A673 (cell line): ENCODE data around the gene DKKL1. TPM values are rescaled to one million over a fixed set of nuclear protein-coding genes. Genes with fewer than 3 reads are reported as not detected.

Experiments
- BruUV-seq: library from RNA; stranded (reverse); fragments of 400-500 nt; replicated peaks from 2 replicates; lab custom pipeline; 2021; lab: Mats Ljungman, UMichigan
- CTCF ChIA-PET: fragments of 300-600 bp; sonication (Branson Sonifier 250); formaldehyde crosslinking; loops from one replicate; lab custom pipeline; 2022; ENCODE audit warnings: antibody characterized with exemption; lab: Charles Lee
- POLR2A ChIA-PET: fragments of 300-600 bp; sonication (Branson Sonifier 250); formaldehyde crosslinking; loops from one replicate; lab custom pipeline; 2022; ENCODE audit warnings: antibody characterized with exemption; ENCODE audit not compliant: low non-redundant PET; lab: Charles Lee
- DNase-seq: peaks from one replicate; pipeline ENCODE4 v3.0.0-alpha.2; 2015; ENCODE audit warnings: low spot score
- H3K27ac ChIP-seq: fragments of 200-600 bp; sonication (generic); 2 replicates; pipeline ENCODE4 v1.5.1; 2016; ENCODE audit warnings: mixed run types, low read depth, mild to moderate bottlenecking, mixed read lengths, antibody characterized with exemption, low read length; ENCODE audit not compliant: poor library complexity, severe bottlenecking
- H3K27me3 ChIP-seq: fragments of 200-600 bp; sonication (generic); replicated peaks from 2 replicates; pipeline ENCODE4 v1.6.1; 2017; ENCODE audit warnings: mixed run types, low read depth, mild to moderate bottlenecking, mixed read lengths, antibody characterized with exemption, low read length; ENCODE audit not compliant: insufficient read depth, poor library complexity
- H3K36me3 ChIP-seq: fragments of 200-600 bp; sonication (generic); 2 replicates; pipeline ENCODE4 v1.6.1; 2016; ENCODE audit warnings: mixed run types, mild to moderate bottlenecking, mixed read lengths, antibody characterized with exemption, low read length; ENCODE audit not compliant: insufficient read depth, poor library complexity, severe bottlenecking
- H3K4me1 ChIP-seq: fragments of 200-600 bp; sonication (generic); 2 replicates; pipeline ENCODE4 v1.6.1; 2017; ENCODE audit warnings: mixed run types, mild to moderate bottlenecking, mixed read lengths, antibody characterized with exemption, low read length; ENCODE audit not compliant: insufficient read depth, poor library complexity, severe bottlenecking
- H3K4me3 ChIP-seq: fragments of 200-600 bp; sonication (generic); 2 replicates; pipeline ENCODE4 v1.5.1; 2016; ENCODE audit warnings: low read depth, mixed run types, mild to moderate bottlenecking, mixed read lengths, low read length; ENCODE audit not compliant: poor library complexity, severe bottlenecking
- H3K9me3 ChIP-seq: fragments of 200-600 bp; sonication (generic); 2 replicates; pipeline ENCODE4 v1.6.1; 2016; ENCODE audit warnings: mixed run types, low read depth, mild to moderate bottlenecking, mixed read lengths, antibody characterized with exemption, low read length; ENCODE audit not compliant: poor library complexity, severe bottlenecking
- EZH2 ChIP-seq: fragments of 200-600 bp; sonication (generic); IDR thresholded peaks from 2 replicates; pipeline ENCODE4 v1.6.1; 2017; ENCODE audit warnings: borderline replicate concordance, low read depth, mild to moderate bottlenecking, mixed read lengths, antibody characterized with exemption, low read length; ENCODE audit not compliant: poor library complexity, severe bottlenecking
- intact Hi-C: fragments of 100-400 bp; cut with micrococcal nuclease; formaldehyde crosslinking; loops from one replicate; pipeline ENCODE4 v1.10.0; 2022; ENCODE audit not compliant: unreplicated experiment
- total RNA-seq: library from RNA; stranded (reverse); gene quantifications from 2 replicates; pipeline ENCODE4 v1.2.3, GENCODE V29; 2021
- TF ChIP-seq, protein P1 (sequence below): fragments of 300-800, 200-600 bp; sonication (generic); conservative IDR thresholded peaks from 2 replicates; pipeline ENCODE4 v1.5.1; 2017; ENCODE audit warnings: low read depth, mild to moderate bottlenecking, antibody characterized with exemption, low read length, moderate library complexity, mixed read lengths

The DKKL1 gene
- total RNA-seq, 1 experiment from 2014 or later, result 1.2 TPM

DNA sequence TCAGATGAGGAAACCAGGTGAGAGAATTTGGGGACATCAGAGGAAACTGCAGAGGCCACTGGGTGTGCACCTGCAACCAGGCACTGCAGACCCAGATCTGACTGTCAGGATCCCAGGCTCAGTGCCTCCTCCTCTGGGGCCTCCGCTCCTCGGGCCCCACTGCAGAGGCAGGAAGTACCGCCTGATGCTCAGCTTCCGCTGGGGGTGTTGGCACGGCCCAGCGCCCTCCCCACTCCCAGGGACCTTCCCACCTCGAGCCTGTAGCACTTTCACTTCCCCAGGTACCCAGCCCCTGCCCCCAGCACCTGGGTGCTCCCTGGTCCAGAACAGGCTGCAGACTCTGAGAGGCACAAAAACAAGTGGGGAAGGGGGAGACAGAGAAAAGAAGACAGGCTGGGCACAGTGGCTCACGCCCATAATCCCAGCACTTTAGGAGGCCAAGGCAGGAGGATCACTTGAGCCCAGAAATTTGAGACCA, 29.8 kb upstream of the DKKL1 start:
- H3K4me3 ChIP-seq, result no peak overlapping the region
- H3K9me3 ChIP-seq, result no peaks in the 10 kb centered on the region
- peaks cover 9% of the 10 kb centered on the region for H3K4me1 ChIP-seq
- no peaks in the 10 kb centered on the region for H3K36me3 ChIP-seq
- ChIA-PET POLR2A (no interaction called here), CTCF (no interaction called here)
- TF ChIP-seq, protein P1, sequence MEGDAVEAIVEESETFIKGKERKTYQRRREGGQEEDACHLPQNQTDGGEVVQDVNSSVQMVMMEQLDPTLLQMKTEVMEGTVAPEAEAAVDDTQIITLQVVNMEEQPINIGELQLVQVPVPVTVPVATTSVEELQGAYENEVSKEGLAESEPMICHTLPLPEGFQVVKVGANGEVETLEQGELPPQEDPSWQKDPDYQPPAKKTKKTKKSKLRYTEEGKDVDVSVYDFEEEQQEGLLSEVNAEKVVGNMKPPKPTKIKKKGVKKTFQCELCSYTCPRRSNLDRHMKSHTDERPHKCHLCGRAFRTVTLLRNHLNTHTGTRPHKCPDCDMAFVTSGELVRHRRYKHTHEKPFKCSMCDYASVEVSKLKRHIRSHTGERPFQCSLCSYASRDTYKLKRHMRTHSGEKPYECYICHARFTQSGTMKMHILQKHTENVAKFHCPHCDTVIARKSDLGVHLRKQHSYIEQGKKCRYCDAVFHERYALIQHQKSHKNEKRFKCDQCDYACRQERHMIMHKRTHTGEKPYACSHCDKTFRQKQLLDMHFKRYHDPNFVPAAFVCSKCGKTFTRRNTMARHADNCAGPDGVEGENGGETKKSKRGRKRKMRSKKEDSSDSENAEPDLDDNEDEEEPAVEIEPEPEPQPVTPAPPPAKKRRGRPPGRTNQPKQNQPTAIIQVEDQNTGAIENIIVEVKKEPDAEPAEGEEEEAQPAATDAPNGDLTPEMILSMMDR, result no peak
- TF ChIP-seq EZH2, result no peak
- no TSS peak for BruUV-seq
- H3K27me3 ChIP-seq, result no peaks in the 10 kb centered on the region
- DNase-seq, result no peak
- H3K27ac ChIP-seq, result no peak overlapping the region
- intact Hi-C loops, result no loop called here

- Histone ChIP-seq H3K27me3 (no peaks in the 10 kb centered on the region), H3K4me3 (no peak within 1 kb of the TSS), H3K4me1 (peaks cover 19% of the 10 kb centered on the region), H3K27ac (no peak within 1 kb of the TSS), H3K9me3 (no peaks in the 10 kb centered on the region), H3K36me3 (no peaks in the 10 kb centered on the region)
- intact Hi-C loops, result no loop called here
- DNase-seq, result no peak
- CTCF ChIA-PET, result no interaction called here
- POLR2A ChIA-PET, result no interaction called here
- TF ChIP-seq, protein P1, result no peak
- TF ChIP-seq EZH2, result no peak
- no TSS peak for BruUV-seq
Measured at GRCh38 chr19:49335071-49335783, 28.4 kb upstream of the DKKL1 start, which contains the start of gene CD37. Gene CD37, plus strand, starts transcription at chr19:49335406. Its CDS starts 135 bp downstream, at chr19:49335541.

- intact Hi-C loops, result no loop called here
- no peak overlapping the region for H3K4me3 ChIP-seq
- no peak overlapping the region for H3K27ac ChIP-seq
- ChIA-PET POLR2A (no interaction called here), CTCF (no interaction called here)
- no peak for TF ChIP-seq EZH2
- TF ChIP-seq, protein P1, result no peak
- H3K4me1 ChIP-seq, result peaks cover 26% of the 10 kb centered on the region
- H3K36me3 ChIP-seq, result peaks cover 5% of the 10 kb centered on the region
- BruUV-seq, result no TSS peak
- no peaks in the 10 kb centered on the region for H3K9me3 ChIP-seq
- DNase-seq, result no peak
- no peaks in the 10 kb centered on the region for H3K27me3 ChIP-seq
Measured at GRCh38 chr19:49335784-49336481, 27.7 kb upstream of the DKKL1 start.
